Naive B cell (primary cell): ENCODE results near the gene STN1. TPM values are rescaled to one million over a fixed set of nuclear protein-coding genes. Genes with fewer than 3 reads are reported as not detected.

Source experiments
- ATAC-seq, 2 donors: fragments of 150-1000 bp; cut with Tn5 transposase; 2 replicates each; pipeline ENCODE4 v1.10.0; 2021; ENCODE audit warnings: low read depth in 2 of 2, mild to moderate bottlenecking in 2 of 2, moderate library complexity in 2 of 2
- DNase-seq: peaks from one replicate; pipeline ENCODE4 v3.0.0; 2022
- H3K27ac Mint-ChIP-seq, 6 donors: one replicate each; pipeline ENCODE4 v1.8.0; 2020 to 2022; ENCODE audit warnings: mild to moderate bottlenecking in 6 of 6, mixed read lengths in 6 of 6, moderate library complexity in 5 of 6, inconsistent platforms in 2 of 6
- H3K27me3 Mint-ChIP-seq, 3 donors: one replicate each; pipeline ENCODE4 v1.8.0; 2021 to 2022; ENCODE audit warnings: mixed read lengths in 3 of 3, mild to moderate bottlenecking in 1 of 3
- H3K36me3 Mint-ChIP-seq, 2 donors: one replicate each; pipeline ENCODE4 v1.8.0; 2020 to 2022; ENCODE audit warnings: mixed read lengths in 2 of 2, inconsistent platforms in 1 of 2, mild to moderate bottlenecking in 1 of 2
- H3K4me1 Mint-ChIP-seq, 3 donors: one replicate each; pipeline ENCODE4 v1.8.0; 2020 to 2022; ENCODE audit warnings: mixed read lengths in 3 of 3, inconsistent platforms in 1 of 3, mild to moderate bottlenecking in 1 of 3, moderate library complexity in 1 of 3
- H3K4me3 Mint-ChIP-seq, 8 donors: one replicate each; pipeline ENCODE4 v1.8.0; 2020 to 2022; ENCODE audit warnings: mild to moderate bottlenecking in 8 of 8, mixed read lengths in 8 of 8, moderate library complexity in 8 of 8, inconsistent platforms in 2 of 8
- H3K9me3 Mint-ChIP-seq, 7 donors: one replicate each; pipeline ENCODE4 v1.8.0; 2020 to 2022; ENCODE audit warnings: mixed read lengths in 7 of 7, mild to moderate bottlenecking in 5 of 7, inconsistent platforms in 2 of 7, moderate library complexity in 1 of 7
- polyA plus RNA-seq, 6 donors: library from polyadenylated mRNA; unstranded; fragments of 300-500 nt; fragmentation: Illumina TruSeq; gene quantifications; one replicate each; pipeline ENCODE4 v1.2.3, GENCODE V29; 2021; ENCODE audit warnings: low read depth in 6 of 6

Gene STN1
- polyA plus RNA-seq, 6 donors from 2014 or later = 28.6 to 39.0 (median 32.7) TPM

DNA sequence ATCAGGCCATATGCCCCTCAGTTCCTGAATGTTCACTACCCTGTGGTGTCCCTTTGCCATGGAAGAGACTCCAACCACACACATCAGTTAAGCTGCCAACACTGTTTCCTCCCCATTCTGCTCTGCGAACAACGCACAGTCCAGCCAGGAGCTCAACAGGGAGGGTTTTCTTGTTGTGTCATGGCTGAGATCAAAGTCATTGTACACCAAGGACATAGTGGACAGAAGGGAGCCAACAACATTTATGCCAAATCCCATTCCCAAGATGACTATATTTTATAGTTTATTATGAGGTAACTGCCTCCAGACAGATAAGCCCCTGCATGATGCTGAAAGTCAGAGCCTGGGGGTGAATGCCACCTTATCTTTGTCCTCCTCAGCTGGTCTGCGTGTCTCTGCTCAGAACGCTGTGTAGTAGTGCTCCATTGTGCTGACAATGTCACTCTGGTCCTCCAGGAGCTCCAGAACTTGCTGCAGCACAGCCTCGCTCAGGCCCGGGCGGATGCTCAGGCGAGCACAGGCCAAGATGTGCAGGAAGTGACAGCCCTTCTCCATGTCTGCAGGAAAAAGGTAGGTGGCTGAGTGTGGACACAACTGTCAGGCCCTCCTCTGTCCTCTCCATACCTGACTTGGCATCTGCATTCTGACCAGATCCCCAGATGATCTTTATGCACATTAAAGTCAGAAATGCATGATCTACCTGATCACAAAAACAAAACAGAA is 35.5 kb downstream of the STN1 start:
- peaks cover 0 to 5% (median 0%) of the 10 kb centered on the region in 3 donors for H3K4me1 Mint-ChIP-seq
- no peaks in the 10 kb centered on the region for H3K9me3 Mint-ChIP-seq
- no peak overlapping the region for H3K4me3 Mint-ChIP-seq
- ATAC-seq = no peak
- H3K27me3 Mint-ChIP-seq = no peaks in the 10 kb centered on the region
- no peak for DNase-seq
- H3K36me3 Mint-ChIP-seq = peaks cover 45 to 51% of the 10 kb centered on the region in 2 donors
- H3K27ac Mint-ChIP-seq = no peak overlapping the region

DNA sequence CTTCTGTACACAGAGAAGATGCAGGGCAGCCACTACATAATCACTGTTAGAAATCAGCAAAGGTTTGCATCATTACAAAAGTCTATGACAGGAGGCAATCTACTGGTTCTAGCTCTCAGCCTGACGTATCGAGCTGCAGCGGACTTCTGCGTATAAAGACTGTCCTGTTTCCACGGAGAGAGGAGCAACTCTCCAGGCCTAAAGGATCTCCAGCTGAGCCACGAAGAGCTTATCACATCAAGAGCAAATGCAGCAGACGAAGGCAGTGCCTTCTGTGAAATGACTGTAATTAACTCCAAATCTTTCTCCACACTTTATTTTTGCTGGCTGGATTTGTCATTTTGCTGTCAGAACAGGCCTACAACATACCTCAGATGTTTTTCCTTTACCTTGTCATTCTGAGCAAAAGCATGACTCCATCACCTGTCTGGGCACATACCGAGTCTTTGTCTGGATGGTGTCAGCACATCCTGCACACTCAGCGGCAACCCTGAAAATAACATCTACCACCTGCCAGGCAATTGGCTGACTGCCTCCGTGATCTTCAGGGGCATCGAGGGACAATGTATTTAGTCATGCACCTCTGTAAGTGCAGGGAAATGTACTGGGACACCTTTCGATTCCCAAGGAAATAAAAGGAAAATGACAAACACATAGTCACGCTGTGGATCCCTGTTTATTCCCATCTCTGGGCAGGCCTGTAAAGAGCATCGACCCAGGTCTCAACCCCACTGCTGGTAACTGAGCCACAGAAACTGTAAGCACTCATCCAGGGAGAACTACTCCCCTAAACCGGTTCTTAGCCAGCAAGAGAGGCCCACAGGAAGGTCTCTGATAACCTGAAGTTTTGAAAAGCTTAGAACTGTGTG is 36.3 kb downstream of the STN1 start:
- Mint-ChIP-seq H3K4me1 (peaks cover 0 to 5% (median 0%) of the 10 kb centered on the region in 3 donors), H3K27me3 (no peaks in the 10 kb centered on the region), H3K27ac (no peak overlapping the region), H3K9me3 (no peaks in the 10 kb centered on the region), H3K4me3 (no peak overlapping the region), H3K36me3 (peaks cover 41 to 51% of the 10 kb centered on the region in 2 donors)
- DNase-seq = no peak
- ATAC-seq = no peak

DNA sequence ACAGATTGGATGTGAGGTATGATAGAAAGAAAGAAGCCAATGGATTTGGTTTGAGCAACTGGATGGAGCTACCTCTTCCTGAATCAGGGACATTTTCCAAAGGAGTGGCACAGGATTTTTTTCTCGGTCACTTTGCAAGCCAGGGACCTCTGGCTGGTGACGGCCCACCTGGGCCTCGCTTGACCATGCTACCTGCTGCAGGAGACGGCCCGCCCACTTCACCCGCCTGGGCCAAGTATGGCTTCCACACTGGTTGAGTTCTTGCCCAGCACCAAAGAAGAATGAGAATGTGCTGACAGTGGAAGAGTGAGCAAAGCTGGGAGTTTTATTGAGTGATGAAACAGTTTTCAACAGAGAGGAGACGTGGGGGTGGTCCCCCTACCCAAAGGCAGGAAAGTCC is 38.2 kb downstream of the STN1 start:
- peaks cover 0 to 5% (median 0%) of the 10 kb centered on the region in 3 donors for H3K4me1 Mint-ChIP-seq
- no peaks in the 10 kb centered on the region for H3K27me3 Mint-ChIP-seq
- no peak for DNase-seq
- peaks cover 41 to 51% of the 10 kb centered on the region in 2 donors for H3K36me3 Mint-ChIP-seq
- no peaks in the 10 kb centered on the region for H3K9me3 Mint-ChIP-seq
- ATAC-seq = no peak
- no peak overlapping the region for H3K27ac Mint-ChIP-seq
- H3K4me3 Mint-ChIP-seq = no peak overlapping the region

DNA sequence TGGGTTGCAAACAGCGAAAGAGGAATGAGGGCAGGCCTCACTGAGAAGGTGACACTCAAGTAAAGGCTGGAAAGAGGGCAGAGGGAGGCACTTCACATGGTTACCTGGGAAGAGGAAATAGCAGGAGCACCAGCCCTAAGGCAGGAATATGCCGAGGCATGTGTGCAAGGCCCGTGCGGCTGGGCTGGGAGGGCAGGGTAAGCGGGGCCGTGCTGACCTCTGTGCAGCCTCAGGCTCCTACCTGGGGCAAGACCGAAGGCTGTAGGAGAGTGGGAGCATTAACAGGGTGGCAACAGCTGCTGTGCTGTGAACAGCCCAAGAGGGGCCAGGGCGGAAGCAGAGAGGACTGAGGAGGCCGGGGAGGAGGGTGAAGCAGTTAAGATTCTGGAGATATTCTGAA is 38.6 kb downstream of the STN1 start:
- Mint-ChIP-seq H3K27ac (no peak overlapping the region), H3K4me1 (peaks cover 0 to 5% (median 0%) of the 10 kb centered on the region in 3 donors), H3K4me3 (no peak overlapping the region), H3K36me3 (peaks cover 41 to 51% of the 10 kb centered on the region in 2 donors), H3K27me3 (no peaks in the 10 kb centered on the region), H3K9me3 (no peaks in the 10 kb centered on the region)
- ATAC-seq (no peak), DNase-seq (no peak)

DNA sequence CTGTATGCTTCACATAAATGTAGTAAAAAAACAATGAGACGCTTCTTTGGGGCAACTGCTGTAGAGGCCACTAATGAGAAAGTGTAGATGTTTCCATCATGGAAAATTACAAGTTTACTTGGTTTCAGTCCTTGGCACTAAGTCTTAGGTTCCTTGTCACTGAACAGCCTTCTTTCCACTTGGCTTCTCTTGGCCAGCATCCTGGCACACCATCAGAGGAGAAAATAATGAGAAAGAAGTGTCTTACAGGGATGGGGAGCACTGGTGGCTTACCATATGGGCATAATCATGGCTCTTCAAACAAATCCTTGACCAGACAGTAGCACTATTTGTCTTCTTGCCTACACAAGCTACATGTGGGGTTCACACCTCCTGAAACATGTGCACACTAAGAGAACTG is 40.1 kb downstream of the STN1 start:
- Mint-ChIP-seq H3K27me3 (no peaks in the 10 kb centered on the region), H3K27ac (no peak overlapping the region), H3K4me3 (no peak overlapping the region), H3K4me1 (peaks cover 0 to 5% (median 0%) of the 10 kb centered on the region in 3 donors), H3K36me3 (peaks cover 37 to 43% of the 10 kb centered on the region in 2 donors), H3K9me3 (no peaks in the 10 kb centered on the region)
- DNase-seq (no peak), ATAC-seq (no peak)

DNA sequence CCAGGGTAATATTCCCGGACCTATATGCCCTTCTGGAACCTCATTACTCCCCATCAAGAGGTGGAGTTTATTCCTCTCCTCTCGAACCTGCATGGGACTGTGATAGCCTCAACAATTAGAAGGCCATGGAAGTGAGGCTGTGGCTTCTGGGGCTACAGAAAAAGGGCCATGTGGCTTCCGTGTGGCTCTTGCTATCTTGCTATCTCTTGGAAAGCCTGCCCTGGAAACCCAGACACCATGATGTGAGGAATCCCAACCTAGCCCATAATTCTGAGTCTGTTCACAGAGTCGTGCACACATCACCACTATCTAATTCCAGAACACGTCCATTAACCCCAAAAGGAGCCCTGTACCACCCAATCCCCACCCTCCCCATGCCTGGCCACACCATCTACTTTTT is 41.8 kb downstream of the STN1 start:
- ATAC-seq (no peak), DNase-seq (no peak)
- Mint-ChIP-seq H3K27me3 (no peaks in the 10 kb centered on the region), H3K36me3 (peaks cover 29 to 31% of the 10 kb centered on the region in 2 donors), H3K4me1 (peaks cover 0 to 5% (median 0%) of the 10 kb centered on the region in 3 donors), H3K4me3 (no peak overlapping the region), H3K27ac (peak overlapping the region in 1 of 6 donors; percentile 44), H3K9me3 (no peaks in the 10 kb centered on the region)

DNA sequence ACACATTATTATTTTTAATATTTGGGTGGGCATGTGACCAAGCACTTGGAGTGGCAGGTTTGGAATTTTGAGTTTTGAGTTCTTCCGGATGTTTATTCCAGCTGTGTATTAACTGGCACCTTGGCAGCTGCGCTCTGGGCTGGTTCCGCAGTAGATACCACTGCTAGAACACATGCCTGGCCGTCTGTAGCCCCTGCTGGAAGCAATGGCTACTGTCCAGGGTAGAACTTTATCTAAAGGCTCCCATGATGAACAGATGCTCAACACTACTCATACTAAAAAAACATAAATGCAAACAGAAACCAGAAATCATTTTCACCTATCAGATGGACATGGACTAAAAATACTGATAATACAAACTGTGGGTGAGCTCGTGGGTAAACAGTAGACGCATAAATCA is 43.3 kb downstream of the STN1 start:
- H3K27ac Mint-ChIP-seq = no peak overlapping the region
- H3K4me1 Mint-ChIP-seq = peaks cover 0 to 5% (median 0%) of the 10 kb centered on the region in 3 donors
- no peak for DNase-seq
- H3K4me3 Mint-ChIP-seq = no peak overlapping the region
- H3K27me3 Mint-ChIP-seq = no peaks in the 10 kb centered on the region
- ATAC-seq = no peak
- H3K36me3 Mint-ChIP-seq = peaks cover 18 to 20% of the 10 kb centered on the region in 2 donors
- H3K9me3 Mint-ChIP-seq = no peaks in the 10 kb centered on the region

DNA sequence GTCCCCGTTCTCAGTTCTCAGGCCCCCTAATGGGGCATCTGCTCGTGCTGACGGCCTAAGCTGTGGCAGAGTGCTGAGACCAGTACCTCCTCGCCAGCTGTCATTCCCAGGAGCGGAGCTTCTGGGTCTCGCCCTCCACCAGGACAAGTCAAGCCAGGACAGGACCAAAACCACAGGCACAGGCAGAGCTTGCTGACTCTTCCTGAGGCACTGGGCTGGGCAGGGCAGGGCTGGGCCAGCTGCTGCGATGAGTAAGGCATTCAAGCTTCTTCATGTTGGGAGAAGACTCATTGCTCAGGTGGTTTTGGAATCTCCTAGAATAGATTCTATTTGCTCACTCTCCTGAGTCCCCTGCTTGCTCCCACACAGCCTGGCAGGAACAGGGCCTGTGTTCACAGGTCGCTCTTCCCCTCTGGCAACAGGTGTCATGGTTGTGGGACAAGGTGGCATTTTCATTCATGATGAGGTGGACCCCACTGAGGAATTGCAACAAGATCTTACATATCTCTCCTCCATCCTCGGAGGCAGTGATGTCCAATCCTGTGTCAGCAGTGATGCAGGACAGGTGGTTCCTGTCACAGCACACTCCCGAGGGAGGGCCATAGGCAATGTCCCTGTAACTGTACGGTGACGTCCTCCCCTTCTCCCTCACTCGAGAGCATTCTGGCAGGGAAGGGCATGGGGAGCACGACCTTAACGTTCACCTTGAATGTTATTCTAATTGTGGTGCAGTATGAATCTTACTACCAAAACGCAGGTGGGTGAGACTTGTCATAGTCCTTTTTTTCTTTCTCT is 45.6 kb downstream of the STN1 start:
- Mint-ChIP-seq H3K27me3 (no peaks in the 10 kb centered on the region), H3K36me3 (no peaks in the 10 kb centered on the region), H3K4me1 (peaks cover 0 to 8% (median 0%) of the 10 kb centered on the region in 3 donors), H3K4me3 (peak overlapping the region in 1 of 8 donors; percentile 16), H3K9me3 (no peaks in the 10 kb centered on the region), H3K27ac (no peak overlapping the region)
- ATAC-seq (no peak), DNase-seq (no peak)

DNA sequence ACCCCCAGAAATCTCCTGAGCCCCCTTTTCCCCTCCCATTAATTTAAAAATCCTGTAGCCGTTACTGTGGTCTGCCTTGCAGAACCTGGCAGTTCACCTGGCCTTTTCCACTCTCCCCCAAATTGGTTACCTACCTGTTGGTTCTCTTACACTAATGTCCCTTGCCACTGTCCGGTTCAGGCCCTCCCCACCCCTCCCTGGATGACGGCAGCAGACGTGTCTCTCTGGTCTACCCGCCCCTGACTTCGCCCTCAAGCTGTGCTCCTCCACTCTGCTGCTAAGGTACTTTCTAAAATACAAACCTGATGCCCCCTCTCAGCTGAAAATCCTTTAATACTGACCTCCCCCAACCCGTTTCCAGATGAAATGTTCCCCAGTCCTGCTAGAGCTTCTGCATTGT is 47.0 kb downstream of the STN1 start:
- peaks cover 0 to 4% (median 0%) of the 10 kb centered on the region in 7 donors for H3K9me3 Mint-ChIP-seq
- DNase-seq (no peak), ATAC-seq (no peak)
- no peak overlapping the region for H3K27ac Mint-ChIP-seq
- no peaks in the 10 kb centered on the region for H3K36me3 Mint-ChIP-seq
- H3K4me3 Mint-ChIP-seq = no peak overlapping the region
- no peaks in the 10 kb centered on the region for H3K27me3 Mint-ChIP-seq
- peaks cover 0 to 8% (median 0%) of the 10 kb centered on the region in 3 donors for H3K4me1 Mint-ChIP-seq

DNA sequence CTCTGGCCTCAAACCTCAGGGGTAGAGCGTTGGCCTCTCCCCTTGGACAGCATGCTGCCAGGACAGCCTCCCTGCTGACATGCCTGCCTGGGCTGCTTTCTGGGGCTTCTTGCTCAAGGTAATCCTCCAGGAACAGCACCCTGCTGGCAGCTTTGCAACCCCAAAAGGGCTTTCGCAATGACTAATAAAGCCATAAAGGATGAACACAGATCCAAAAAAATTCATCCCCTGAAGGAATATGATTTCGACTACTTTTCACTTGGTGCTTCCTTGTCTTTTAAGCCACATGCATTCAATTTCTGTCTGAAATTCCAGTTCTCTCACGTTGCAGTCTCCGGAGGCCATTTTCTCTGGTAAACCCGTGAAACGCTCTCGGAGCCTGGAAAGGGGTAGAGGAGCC is 47.5 kb downstream of the STN1 start:
- no peak for DNase-seq
- H3K27me3 Mint-ChIP-seq = no peaks in the 10 kb centered on the region
- no peak overlapping the region for H3K4me3 Mint-ChIP-seq
- no peak for ATAC-seq
- H3K36me3 Mint-ChIP-seq = peaks cover under 1 to 5% of the 10 kb centered on the region in 2 donors
- peaks cover 0 to 8% (median 0%) of the 10 kb centered on the region in 3 donors for H3K4me1 Mint-ChIP-seq
- peak overlapping the region in 1 of 6 donors; percentile 33 for H3K27ac Mint-ChIP-seq
- peaks cover 0 to 9% (median 3%) of the 10 kb centered on the region in 7 donors for H3K9me3 Mint-ChIP-seq

DNA sequence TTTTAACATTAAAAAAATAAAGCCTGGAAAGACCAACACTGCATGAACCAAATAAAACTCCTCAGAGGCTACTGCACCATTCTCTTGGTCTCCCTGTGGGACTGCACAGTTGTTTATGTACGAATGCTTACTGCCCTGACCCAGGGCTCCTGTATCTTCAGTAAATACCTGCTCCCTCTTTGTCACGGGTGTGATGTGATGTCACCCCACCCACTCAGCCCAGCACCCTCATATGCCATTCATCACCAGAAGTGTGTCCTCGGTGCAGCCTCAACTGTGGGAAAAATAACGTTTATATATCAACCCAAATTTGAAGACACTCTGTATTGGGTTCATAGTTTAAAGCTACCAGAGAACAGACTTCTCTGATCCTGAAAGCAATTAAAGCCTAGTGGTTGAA is 48.6 kb downstream of the STN1 start:
- ATAC-seq = no peak
- no peak overlapping the region for H3K27ac Mint-ChIP-seq
- peaks cover 0 to 8% (median 0%) of the 10 kb centered on the region in 3 donors for H3K4me1 Mint-ChIP-seq
- H3K36me3 Mint-ChIP-seq = peaks cover 12 to 14% of the 10 kb centered on the region in 2 donors
- H3K4me3 Mint-ChIP-seq = no peak overlapping the region
- no peaks in the 10 kb centered on the region for H3K27me3 Mint-ChIP-seq
- no peak for DNase-seq
- peaks cover 0 to 21% (median 13%) of the 10 kb centered on the region in 7 donors for H3K9me3 Mint-ChIP-seq

DNA sequence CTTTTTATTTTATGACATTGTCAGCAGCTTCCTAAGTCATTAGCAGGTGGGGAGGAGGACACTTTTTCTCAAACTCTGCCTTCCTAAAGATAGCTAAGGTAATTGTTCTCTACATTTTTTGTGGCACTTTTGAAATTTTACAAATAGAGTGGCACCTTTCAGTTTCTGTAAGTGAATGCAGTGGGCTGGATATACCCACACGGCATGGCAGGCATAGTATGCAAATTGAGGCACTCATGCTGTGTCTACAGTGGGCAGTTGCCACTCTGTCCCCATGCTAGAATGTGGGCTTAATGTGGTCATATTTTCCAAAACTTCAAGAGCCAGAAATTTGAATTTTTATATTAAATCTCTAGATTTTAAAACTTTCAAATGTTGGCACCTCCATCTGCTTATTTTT is 49.8 kb downstream of the STN1 start:
- Mint-ChIP-seq H3K36me3 (peaks cover 20 to 22% of the 10 kb centered on the region in 2 donors), H3K4me3 (no peak overlapping the region), H3K27me3 (no peaks in the 10 kb centered on the region), H3K4me1 (peaks cover 0 to 8% (median 0%) of the 10 kb centered on the region in 3 donors), H3K9me3 (peaks cover 0 to 30% (median 17%) of the 10 kb centered on the region in 7 donors), H3K27ac (no peak overlapping the region)
- no peak for ATAC-seq
- DNase-seq = no peak

DNA sequence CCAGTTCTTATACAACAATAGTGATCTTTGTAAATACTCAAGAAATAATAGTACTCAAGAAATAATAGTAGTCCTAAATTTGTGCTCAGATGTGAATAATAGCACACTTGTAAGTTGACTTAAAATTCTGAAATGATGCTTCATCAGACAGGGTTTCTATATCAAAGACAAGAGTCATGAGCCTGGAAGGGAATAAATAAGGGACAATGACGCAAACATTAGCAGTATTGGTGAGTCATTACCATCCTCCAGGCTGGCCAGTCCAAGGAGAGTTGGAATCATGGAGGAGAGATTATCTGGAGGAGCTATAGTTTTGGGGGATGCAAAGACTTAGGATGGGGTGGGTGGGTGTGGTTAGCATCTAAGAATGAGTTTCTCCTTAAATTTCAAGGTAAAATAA is 56.5 kb downstream of the STN1 start:
- Mint-ChIP-seq H3K4me3 (no peak overlapping the region), H3K4me1 (peaks cover 0 to 3% (median 0%) of the 10 kb centered on the region in 3 donors), H3K9me3 (peaks cover 0 to 30% (median 17%) of the 10 kb centered on the region in 7 donors), H3K27ac (no peak overlapping the region), H3K36me3 (peaks cover 20 to 22% of the 10 kb centered on the region in 2 donors), H3K27me3 (peaks cover 13 to 18% (median 16%) of the 10 kb centered on the region in 3 donors)
- ATAC-seq = no peak
- DNase-seq = no peak
